Smooth muscle cell of the brain vasculature (primary cell): ENCODE data around the gene MUC5B.

Source experiments
- DNase-seq: peaks from one replicate; pipeline ENCODE4 v3.0.0-alpha.2; 2012; ENCODE audit warnings: low read depth, low spot score

The MUC5B gene

DNA sequence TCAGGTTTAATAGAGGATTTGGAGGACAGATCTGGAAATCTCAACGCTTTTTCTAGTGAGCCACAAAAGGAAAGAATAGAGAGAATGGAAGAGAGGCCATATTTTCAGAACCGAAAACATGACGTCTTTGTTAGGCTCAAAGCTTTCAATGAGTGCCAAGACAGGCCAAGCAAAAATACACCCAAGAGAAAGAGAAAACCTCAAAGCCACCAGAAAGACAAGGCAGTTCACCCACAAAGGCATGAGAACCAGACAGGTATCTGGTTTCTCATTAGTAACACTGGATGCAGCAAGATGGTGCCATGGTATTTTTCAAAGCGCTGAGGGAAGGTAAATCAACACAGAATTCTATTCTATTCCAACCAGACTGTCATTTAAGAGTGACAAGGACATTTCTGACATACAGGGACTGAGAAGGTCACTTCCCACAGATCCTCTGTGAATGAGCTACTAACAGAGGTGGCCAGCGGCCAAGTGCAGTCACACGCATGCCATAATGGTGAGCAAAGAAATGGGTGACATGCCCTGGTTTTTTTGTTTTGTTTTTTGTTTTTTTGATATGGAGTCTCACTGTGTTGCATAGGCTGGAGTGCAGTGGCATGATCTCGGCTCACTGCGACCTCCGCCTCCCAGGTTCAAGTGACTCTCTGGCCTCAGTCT lies 44.7 kb downstream of the MUC5B start:
- no peak for DNase-seq

DNA sequence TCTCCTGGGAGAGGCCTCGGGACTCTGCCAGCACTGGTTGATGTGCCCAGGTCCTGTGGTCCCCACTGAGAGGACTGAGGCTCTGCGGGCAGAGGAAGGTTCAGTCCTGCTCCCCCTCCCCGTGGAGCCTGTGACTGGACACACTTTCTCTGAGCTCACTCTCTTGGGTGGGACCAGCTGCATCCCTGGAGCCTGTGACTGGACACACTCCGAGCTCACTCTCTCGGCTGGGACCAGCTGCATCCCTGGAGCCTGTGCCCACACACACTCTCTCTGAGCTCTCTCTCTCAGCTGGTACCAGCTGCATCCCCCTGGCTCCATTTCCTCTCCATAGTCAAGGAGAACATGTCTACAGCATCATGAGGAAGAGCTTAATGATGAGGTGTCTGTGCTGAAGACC lies 47.1 kb downstream of the MUC5B start:
- no peak for DNase-seq

DNA sequence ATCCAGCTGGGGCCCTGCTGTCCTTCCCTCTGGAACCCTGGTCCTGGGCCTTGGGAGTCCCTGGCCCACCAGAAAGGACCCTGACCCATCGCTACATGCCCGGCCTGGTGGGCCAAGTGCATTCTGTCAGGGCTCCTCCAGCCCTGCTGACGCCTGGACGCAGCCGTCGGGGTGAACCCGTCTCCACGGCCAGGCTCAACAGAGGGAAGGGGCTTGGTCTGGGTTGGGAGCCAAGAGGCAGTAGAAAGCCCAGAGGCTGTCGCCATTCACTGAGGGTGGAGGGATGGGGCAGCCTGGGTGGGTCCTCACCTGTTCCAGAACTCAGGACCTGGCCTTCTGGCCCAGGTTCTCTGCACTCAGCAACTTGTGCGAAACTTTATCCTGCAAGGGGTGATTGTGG lies 47.6 kb downstream of the MUC5B start:
- DNase-seq, result no peak

DNA sequence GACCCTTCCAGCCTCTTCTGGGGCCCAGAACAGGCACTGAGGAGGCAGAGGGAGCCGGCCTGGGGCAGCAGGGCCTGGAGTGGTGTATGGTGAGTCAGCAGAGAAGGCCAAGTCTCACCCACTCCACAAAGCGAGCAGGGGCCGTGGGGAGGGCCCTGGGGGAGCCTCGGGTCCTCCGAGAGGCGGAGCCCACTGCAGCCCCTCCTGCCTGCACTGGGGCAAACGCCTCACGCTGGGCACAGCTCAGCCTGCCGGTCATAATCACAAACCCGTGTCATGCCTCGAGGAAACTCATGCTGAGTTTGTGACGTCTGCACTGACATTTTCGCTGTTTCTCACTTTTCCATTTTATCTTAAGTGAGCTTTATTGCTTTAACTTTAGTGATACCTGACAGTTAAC lies 48.1 kb downstream of the MUC5B start:
- DNase-seq, result peak; percentile 73

- DNase-seq, result no peak
Observed at GRCh38 chr11:1271406-1271805, 48.5 kb downstream of the MUC5B start.

DNA sequence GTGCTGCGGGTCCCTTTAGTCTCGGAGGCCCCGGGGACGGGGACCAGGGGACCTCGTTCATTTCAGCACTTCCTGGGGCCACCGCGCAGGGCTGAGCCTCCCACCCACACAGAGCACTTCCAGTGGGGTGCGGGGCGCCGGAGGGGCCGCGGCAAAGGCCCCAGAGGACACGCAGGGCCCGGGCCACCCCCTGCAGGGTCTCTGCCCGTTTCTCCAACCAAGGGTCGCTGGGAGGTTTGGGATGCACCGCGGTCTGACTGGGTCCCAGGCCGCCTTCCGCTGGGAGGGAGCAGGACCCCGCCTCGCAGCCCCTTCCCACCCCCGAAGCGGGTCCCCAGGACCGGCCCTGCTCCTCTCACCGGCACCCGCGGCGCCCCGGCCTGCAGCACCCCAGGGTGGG lies 49.1 kb downstream of the MUC5B start:
- DNase-seq, result no peak

DNA sequence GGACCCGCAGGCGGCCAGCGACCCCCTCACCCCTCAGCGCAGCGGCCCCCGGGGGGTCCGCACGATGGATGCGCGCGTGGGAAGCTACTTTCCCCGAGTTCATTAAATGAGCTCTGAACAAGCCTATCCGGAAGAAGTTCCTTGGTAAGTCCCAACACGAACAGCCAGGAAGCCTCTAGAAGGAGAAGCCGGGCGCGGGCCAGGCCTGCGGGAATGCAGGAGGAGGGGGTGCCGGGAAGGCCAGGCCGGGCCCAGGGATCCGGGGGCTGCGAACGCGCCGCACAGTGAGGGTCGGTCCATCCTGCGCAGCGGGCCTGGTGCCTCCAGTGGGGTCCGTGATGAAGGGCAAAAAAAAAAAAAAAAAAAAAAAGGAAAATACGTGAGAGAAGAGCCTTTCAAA lies 49.7 kb downstream of the MUC5B start:
- DNase-seq, result no peak

- DNase-seq, result no peak
Observed at GRCh38 chr11:1274501-1274900, 51.6 kb downstream of the MUC5B start.

GRCh38 chr11:1275021-1275420 lies 52.2 kb downstream of the MUC5B start:
- DNase-seq, result no peak

GRCh38 chr11:1276041-1276790 lies 53.4 kb downstream of the MUC5B start:
- DNase-seq, result no peak

GRCh38 chr11:1276866-1277615 lies 54.2 kb downstream of the MUC5B start:
- DNase-seq, result no peak

DNA sequence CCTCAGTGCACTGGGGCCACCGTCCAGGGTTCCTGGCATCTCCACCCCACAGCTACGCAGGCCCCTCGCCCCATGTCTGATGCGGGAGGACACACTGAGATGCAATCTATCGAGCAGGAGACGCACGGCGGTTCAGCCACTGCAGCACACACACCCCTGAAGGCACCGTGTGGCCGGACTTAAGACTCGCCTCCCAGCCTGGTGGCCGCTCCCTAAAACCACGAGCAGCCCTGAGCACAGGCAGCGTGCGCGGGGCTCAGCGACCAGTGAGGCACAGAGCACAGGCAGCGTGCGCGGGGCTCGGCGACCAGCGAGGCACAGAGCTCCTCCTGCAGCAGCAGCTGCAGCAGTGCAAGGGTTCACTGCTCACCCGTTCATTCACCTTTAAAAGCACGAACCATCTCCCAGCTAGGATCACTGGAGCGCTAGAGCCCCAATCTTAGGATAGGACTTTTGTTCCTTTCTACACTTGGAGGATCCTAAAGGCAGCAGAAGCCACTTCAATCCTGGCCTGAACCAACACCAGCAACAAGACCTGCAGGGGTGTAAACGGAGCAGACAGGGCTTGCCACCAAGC lies 55.2 kb downstream of the MUC5B start:
- DNase-seq, result no peak

DNA sequence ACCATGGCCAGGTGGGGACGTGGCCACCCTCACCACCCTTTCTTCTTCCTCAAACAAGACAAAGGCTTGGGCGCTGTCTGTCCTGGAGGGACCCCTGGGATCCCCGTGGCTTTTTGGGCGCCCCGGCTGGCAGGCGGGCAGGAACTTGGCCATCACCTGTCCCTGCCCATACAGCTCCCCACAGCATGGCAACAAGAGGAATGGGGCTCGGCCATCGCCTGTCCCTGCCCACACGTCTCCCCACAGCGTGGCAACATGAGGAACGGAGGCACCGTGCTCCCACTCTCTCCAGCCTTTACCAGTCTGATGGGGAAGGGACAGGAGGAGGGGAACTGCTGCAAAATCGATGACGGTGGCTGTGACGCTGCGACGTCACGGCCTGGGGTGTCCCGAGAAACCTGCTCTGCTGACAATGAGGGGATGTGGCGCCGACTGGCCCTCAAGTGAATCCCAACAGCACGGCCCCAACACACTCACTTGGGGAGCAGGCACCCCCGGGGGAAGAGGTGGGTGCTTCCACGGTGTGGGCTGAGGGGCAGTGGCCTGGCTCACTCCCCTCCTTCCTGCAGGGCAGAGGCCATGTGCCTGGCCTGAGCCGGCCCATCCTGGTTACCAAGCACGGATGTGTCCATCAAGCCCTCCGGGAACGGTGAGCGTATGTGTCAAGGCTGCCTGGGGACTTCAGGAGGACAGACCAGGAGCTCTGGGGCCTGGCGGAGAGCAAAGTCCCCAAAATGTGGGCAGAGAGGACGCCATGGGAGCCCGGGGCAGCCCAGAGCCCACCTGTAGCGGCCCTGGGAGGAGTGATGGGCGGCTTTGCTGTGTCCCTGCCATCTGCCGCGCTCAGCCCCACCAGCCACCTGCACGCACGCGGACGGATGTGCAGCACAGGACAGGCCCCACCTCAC lies 56.2 kb downstream of the MUC5B start:
- DNase-seq, result no peak

GRCh38 chr11:1279674-1280055 lies 56.8 kb downstream of the MUC5B start:
- no peak for DNase-seq

DNA sequence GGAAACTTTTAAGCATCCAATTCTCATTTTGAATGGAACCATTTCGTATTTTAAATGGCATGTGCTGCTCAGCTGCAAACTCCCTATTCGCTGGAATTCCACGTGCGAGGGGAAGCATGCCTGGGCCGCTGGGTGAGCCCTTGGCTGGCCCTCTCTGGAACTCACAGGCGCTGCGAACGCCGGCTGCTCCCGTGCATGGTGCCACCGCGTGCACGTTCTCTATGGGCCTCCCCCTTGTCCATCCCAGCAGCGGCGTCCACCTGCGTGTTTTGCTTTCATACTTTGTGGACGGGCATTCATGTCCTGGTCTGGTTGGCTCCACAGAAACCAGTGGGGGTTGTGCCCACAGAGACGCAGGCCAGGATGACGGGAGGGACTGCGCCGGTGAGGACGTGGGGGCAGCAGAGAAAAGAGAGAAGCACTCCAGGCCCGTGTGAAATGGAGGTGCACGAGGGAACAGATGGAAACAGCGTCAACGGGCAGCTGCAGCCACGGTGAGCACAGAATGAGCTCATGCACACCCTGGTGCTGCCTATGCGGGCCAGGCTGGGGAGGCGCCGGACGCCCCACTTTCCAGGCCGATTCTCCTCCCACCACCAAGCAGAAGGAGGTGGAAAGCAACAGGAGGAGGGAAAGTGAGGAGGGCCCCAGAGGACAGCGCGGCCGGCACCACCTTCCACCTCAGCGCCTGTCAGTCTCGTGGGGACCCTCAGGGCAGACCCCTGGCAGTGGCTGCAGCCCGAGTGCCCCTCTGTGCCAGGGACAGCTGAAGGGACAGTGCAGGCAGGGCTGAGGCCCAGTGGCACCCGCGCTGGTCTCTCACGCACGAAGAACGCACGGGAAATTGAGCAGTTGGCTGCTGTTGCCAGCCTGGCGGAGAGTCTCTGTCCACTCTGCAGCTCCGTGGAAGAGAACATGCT lies 57.5 kb downstream of the MUC5B start:
- DNase-seq, result no peak

GRCh38 chr11:1281326-1281973 lies 58.6 kb downstream of the MUC5B start:
- no peak for DNase-seq

DNA sequence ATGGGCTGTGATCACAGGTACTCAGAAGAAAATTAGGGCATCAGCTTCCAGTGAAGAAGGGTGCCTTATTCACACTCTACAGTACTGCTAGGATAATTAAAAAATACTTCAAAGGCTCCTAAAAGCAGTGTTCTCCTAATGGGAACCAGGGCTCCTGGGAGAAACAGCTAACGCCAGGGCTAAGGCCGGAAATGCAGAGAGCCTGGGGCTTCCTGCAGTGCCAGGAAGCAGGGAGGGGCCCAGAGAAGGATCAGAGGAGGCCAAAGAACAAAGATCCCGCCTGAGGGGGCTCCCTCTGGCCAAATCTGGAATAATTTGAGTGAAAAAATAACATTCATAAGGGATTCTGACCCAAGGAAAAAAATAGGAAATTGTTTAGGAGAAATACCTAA lies 59.1 kb downstream of the MUC5B start:
- DNase-seq, result no peak

DNA sequence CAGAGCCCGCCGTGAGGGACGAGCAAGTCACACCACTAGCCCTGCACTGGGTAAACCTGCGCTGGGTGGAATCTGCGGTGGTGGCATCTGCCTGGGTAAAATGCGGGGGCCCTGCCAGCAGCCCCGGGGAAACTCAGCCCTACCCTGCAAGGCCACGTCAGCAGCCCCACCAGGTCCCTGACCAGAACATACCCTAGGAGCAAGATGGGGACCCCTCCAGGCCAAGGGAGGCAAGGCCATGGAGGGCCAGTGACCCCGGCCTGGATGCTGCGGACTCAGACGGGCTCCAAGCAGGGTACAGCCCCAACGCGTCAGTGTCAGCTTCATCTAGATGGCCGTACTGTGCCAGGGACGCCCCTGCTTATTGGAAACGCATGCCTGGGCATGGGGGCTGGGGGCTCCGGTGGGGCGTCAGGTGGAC lies 60.2 kb downstream of the MUC5B start:
- DNase-seq, result no peak

- no peak for DNase-seq
Observed at GRCh38 chr11:1283906-1284305, 61.0 kb downstream of the MUC5B start.

DNA sequence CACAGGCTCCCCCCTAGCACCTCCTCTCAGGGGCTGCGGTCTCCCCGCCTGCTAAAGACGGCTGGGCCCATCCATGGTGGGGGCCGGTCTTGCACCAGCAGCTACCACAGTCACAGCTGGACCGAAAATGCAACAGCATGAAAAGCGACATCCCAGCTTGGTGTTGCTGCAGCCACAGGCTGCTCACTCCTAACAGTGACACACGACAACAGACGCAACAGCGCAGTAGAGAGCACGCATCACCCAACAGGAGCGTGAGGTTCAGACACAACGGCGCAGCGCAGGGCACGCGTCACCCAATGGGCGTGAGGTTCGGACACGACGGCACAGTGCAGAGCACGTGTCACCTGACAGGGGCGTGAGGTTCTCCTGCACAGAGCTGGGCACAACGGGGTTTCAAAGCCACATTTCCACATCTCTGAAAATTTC lies 62.5 kb downstream of the MUC5B start:
- no peak for DNase-seq
